AG09319 (cell line): ENCODE results near the gene AREL1.
A peak's percentile ranks its signal among the peaks of the same experiment; 100 is the strongest.

ENCODE experiments used
- DNase-seq: peaks from one replicate; pipeline ENCODE4 v3.0.0-alpha.2; 2010; ENCODE audit warnings: low read depth; ENCODE audit errors: extremely low read depth
- TF ChIP-seq, protein P1 (sequence below): IDR thresholded peaks from 2 replicates; pipeline ENCODE4 v1.5.1; 2011; ENCODE audit warnings: low read depth, mild to moderate bottlenecking, inconsistent platforms, low read length, moderate library complexity

Gene AREL1

DNA sequence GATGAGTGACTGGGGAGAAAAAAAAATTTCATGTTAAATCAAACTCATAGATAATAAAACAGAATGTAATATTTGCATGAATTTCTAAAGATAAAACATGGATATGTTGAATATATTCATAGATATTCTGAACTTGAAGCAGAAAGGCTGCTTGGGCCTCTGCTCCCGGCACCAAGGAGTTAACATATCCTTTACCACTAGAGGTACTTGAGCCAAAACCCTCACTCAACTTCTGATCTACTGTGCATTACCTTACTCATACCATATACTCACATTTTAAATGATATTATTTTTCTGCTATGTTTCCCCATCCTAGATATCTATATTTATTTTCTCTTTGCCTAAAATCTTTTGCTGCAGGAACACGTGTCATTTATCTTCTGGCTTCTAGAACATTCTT lies 14.9 kb downstream of the AREL1 start:
- TF ChIP-seq, protein P1, sequence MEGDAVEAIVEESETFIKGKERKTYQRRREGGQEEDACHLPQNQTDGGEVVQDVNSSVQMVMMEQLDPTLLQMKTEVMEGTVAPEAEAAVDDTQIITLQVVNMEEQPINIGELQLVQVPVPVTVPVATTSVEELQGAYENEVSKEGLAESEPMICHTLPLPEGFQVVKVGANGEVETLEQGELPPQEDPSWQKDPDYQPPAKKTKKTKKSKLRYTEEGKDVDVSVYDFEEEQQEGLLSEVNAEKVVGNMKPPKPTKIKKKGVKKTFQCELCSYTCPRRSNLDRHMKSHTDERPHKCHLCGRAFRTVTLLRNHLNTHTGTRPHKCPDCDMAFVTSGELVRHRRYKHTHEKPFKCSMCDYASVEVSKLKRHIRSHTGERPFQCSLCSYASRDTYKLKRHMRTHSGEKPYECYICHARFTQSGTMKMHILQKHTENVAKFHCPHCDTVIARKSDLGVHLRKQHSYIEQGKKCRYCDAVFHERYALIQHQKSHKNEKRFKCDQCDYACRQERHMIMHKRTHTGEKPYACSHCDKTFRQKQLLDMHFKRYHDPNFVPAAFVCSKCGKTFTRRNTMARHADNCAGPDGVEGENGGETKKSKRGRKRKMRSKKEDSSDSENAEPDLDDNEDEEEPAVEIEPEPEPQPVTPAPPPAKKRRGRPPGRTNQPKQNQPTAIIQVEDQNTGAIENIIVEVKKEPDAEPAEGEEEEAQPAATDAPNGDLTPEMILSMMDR = no peak

DNA sequence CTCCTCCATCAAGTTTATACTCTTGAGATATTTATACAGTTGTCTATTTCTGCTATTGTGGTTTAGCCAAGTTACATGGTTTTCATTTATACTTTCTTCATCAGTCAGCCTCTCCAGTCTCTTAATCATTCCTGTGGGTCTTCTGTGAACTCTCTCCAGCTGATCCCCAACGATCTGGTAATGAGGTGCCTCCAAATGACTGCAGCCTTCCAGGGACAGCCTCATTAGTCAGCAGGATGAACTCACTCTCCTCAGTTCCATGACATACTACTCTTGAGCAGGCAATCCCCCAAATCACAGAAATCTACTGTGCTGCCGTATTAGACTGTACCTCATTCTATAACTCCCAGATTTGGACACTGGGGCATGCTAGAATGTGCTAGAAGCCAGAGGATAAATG lies 15.3 kb downstream of the AREL1 start:
- TF ChIP-seq, protein P1 = no peak
- DNase-seq = peak; percentile 28

More for the DNA sequence above, 14.9 kb downstream of the AREL1 start:
- DNase-seq = no peak

DNA sequence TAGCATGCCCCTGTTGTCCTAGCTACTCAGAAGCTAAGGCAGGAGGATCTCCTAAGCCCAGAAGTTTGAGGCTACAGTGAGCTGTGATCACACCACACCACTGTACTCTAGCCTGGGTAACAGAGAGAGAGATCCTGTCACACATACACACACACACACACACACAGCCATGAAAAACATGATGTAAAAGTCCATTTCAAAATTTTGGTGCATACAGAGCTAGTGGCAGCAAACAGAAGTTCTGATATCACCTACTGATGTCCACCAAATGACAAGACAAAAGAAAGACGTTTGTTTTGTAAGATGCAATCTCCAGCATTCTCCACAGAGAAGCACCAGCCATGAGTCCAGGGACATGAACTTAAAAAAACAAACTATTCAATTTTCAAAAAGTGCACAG lies 15.9 kb downstream of the AREL1 start:
- TF ChIP-seq, protein P1 = no peak
- DNase-seq = no peak

DNA sequence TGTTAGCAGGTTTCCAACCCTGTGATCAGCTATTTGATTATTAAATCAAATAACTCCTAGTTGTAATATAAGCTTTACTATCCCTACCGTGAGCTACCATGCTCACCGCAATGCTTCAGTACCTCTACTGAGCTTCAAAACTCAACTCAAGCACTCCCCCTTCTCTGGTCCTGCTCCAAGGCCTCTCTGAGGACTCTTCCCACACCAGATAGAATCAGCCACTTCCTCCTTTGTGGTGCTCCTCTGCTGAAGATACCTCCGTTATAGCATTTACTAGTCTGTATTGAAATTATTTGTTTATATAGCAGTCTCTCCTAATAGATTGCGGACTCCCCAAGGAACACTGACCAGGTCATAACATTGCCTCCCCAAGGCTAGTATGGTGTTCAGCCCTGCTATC lies 17.5 kb downstream of the AREL1 start:
- TF ChIP-seq, protein P1 = no peak

DNA sequence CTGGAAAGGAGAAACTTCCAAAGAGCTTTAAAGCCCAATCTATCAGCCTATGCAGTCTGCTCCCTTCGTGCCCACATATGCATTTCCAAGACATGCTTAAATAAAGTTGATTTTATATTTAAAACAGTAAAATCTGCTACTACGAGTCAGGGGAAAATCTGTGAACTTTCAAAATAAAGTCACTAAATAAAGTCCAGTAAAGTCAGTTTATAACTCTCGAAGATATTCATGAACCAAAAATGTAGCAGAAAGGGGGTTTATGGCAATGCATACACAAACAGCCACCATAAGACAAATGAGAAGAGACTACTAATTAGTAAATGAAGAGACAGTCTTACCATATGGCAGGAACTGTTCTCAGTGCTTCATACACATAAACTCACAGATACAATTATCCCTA lies 19.7 kb downstream of the AREL1 start:
- TF ChIP-seq, protein P1 = no peak
- DNase-seq = no peak

More for the DNA sequence above, 17.5 kb downstream of the AREL1 start:
- DNase-seq = no peak

DNA sequence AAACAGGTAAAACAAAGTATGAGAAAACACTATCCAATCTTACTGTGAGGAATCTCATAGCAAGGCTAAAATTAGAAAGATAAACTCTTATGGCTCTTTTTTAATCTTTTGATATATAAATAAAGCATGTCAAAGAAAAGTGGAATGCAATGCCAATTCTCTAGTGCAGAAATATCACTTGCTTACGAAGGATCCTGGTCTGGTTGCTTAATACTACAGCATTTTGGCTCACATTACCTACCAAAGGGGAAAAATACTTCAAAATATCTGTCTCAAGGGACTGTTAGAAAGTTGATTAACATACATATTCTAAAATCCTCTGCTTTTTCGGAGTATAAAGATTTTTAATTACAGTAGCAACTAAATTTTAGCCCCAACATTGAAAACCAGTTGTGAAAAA lies 21.4 kb downstream of the AREL1 start:
- TF ChIP-seq, protein P1 = no peak
- no peak for DNase-seq

DNA sequence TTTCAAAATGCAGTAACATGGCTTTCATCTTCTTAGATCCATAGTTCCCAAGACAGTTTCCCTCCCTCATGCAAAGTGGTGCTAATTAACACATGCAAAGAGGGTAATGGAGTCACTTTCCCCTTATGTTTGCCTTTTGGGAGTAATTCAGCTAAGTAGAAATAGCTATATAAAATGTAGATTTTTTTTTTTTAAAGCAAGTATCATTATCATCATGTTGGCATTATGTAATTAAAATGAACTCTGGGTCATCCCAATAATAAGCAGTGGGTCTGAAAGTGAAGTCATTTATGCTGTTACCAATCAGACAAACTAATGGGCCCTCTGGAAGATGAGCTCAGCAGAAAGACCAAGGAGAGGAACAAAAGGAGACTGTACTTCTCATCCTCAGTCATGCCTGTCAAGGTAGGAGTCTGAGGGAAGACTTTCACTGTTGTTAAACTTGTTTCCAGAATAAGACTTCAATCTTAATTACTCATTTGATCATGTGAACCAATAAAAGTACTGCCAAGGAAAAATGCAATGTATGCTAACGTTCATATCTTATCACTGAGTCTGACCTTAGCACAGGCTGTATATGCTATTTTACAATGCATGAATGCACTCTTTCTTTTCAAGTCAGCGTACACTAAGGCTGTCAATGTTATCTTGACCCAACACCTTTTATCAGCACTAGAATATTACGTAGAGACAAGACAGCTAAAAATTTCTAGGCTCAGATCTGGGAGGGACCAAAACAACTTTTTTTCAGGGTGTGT lies 26.8 kb downstream of the AREL1 start:
- TF ChIP-seq, protein P1 = no peak

More for the DNA sequence above, 26.8 kb downstream of the AREL1 start:
- DNase-seq = no peak
